ENCODE results near the gene C19orf85. TPM values are rescaled to one million over a fixed set of nuclear protein-coding genes. Genes with fewer than 3 reads are reported as not detected.
A peak's percentile ranks its signal among the peaks of the same experiment; 100 is the strongest.

The C19orf85 gene
- polyA plus RNA-seq, 2 of the 4 experiments (the other 2 are of a cell fraction) = not detected

GRCh38 chr19:55476100-55476775, 11.7 kb upstream of the C19orf85 start, which contains the start of gene ZNF628 (continued):
- TF ChIP-seq HEYL (CRISPR knock-in tag; IDR thresholded peaks at IDR 0.05) (peak; percentile 82; the same call in 1 of the 2 replicates), HOXB5 (CRISPR knock-in tag; IDR thresholded peaks at IDR 0.05) (peak; percentile 97), PBX3 (IDR thresholded peaks at IDR 0.05) (peak; percentile 64), MAX (IDR thresholded peaks at IDR 0.05) (peak; percentile 100), ZFP36 (IDR thresholded peaks at IDR 0.05; ENCODE audit: borderline replicate concordance, partially characterized antibody) (no peak), NPAS2 (CRISPR knock-in tag; IDR thresholded peaks at IDR 0.05; ENCODE audit: borderline replicate concordance) (peak; percentile 84), HES2 (IDR thresholded peaks at IDR 0.05) (no peak), HMGXB4 (CRISPR knock-in tag; IDR thresholded peaks at IDR 0.05; ENCODE audit: borderline replicate concordance) (peak; percentile 89), CBX2 (IDR thresholded peaks at IDR 0.05; ENCODE audit: borderline replicate concordance, low read depth) (no peak), RNF2 (IDR thresholded peaks at IDR 0.05; ENCODE audit: borderline replicate concordance, low read depth) (peak; percentile 93), ZC3H11A (IDR thresholded peaks at IDR 0.05) (peak; percentile 19; the same call in 1 of the 2 replicates), POLR2AphosphoS2 (conservative IDR thresholded peaks at IDR 0.05; ENCODE audit: low read length) (no peak), MAFK (IDR thresholded peaks at IDR 0.05; ENCODE audit: partially characterized antibody) (peak; percentile 26), RAD21 (conservative IDR thresholded peaks at IDR 0.05 in 1 of 2, IDR thresholded peaks at IDR 0.05 in 1 of 2) (no peak), RARB (CRISPR knock-in tag; IDR thresholded peaks at IDR 0.05) (peak; percentile 70; the same call in 1 of the 2 replicates), GATA3 (IDR thresholded peaks at IDR 0.05; ENCODE audit: borderline replicate concordance) (no peak; the same call in 1 of the 2 replicates), ZNF302 (CRISPR knock-in tag; IDR thresholded peaks at IDR 0.05) (peak; percentile 83; the same call in 1 of the 2 replicates), PHF8 (IDR thresholded peaks at IDR 0.05; ENCODE audit: borderline replicate concordance, low read depth) (peak; percentile 73), FOSB (CRISPR knock-in tag; IDR thresholded peaks at IDR 0.05) (no peak), TFCP2L1 (CRISPR knock-in tag; IDR thresholded peaks at IDR 0.05) (peak; percentile 80; the same call in 1 of the 2 replicates), JUNB (IDR thresholded peaks at IDR 0.05) (no peak), HOXB13 (CRISPR knock-in tag; IDR thresholded peaks at IDR 0.05; ENCODE audit: low read depth) (peak; percentile 98), MAZ (IDR thresholded peaks at IDR 0.05; ENCODE audit: borderline replicate concordance, low read depth, low read length) (0 out of 2 replicates have a peak, but pooled peaks have one; percentile 23), CEBPB (IDR thresholded peaks at IDR 0.05) (peak in 1 of 2 experiments; percentile 18; a peak in 1 of 4 replicates), BHLHE40 (IDR thresholded peaks at IDR 0.05; ENCODE audit: low read depth, low read length) (no peak), EHF (CRISPR knock-in tag; IDR thresholded peaks at IDR 0.05) (peak; percentile 96), FOSL2 (IDR thresholded peaks at IDR 0.05) (no peak), FOSL2 (CRISPR knock-in tag; IDR thresholded peaks at IDR 0.05) (0 out of 2 replicates have a peak, but pooled peaks have one; percentile 15), ATOH8 (CRISPR knock-in tag; IDR thresholded peaks at IDR 0.05; ENCODE audit: low read depth) (peak; percentile 95), SMC3 (IDR thresholded peaks at IDR 0.05) (no peak), RFX5 (IDR thresholded peaks at IDR 0.05) (peak; percentile 59; the same call in 1 of the 2 replicates), BCL3 (IDR thresholded peaks at IDR 0.05) (no peak)
